ENCODE measurements around the gene MAGEA3.
"Not testable (repeated sequence)": the region's sequence is repeated elsewhere in the genome, so short reads cannot be mapped to it uniquely, and the experiment has no call there.

Gene MAGEA3

GRCh38 chrX:152735860-152736511 is 37.4 kb downstream of the MAGEA3 start:
- no peak for DNase-seq (ENCODE audit: low read depth)

GRCh38 chrX:152736528-152736927 is 37.9 kb downstream of the MAGEA3 start:
- not testable (repeated sequence) for DNase-seq (ENCODE audit: low read depth)

- DNase-seq (ENCODE audit: low read depth), result no peak
Observed at GRCh38 chrX:152738560-152738959, 40.0 kb downstream of the MAGEA3 start.
